Brain microvascular endothelial cell (primary cell): ENCODE measurements around the gene RGPD8.
A peak's percentile ranks its signal among the peaks of the same experiment; 100 is the strongest.
"Not testable (repeated sequence)": the region's sequence is repeated elsewhere in the genome, so short reads cannot be mapped to it uniquely, and the experiment has no call there.

Experiments used
- DNase-seq: peaks from one replicate; pipeline ENCODE4 v3.0.0-alpha.2; 2020
- H3K27ac ChIP-seq: fragments of 250-450 bp; sonication (Bioruptor Pico); 2 replicates; pipeline ENCODE4 v1.5.1; 2020; ENCODE audit warnings: mild to moderate bottlenecking, moderate library complexity
- H3K27me3 ChIP-seq: fragments of 250-450 bp; sonication (Bioruptor Pico); replicated peaks from 2 replicates; pipeline ENCODE4 v1.5.1; 2020; ENCODE audit warnings: mild to moderate bottlenecking
- H3K36me3 ChIP-seq: fragments of 250-450 bp; sonication (Bioruptor Pico); replicated peaks from 2 replicates; pipeline ENCODE4 v1.5.1; 2020; ENCODE audit warnings: mild to moderate bottlenecking
- H3K4me3 ChIP-seq: 2 replicates; pipeline ENCODE4 v1.5.1; 2011; ENCODE audit warnings: low read depth, mild to moderate bottlenecking, control low read depth, low read length, moderate library complexity
- in situ Hi-C: cut with HindIII; loops from 2 replicates; pipeline ENCODE4 v1.10.0; 2017; ENCODE audit warnings: low sequenced_read_pairs, low pct_ligation_motif_present
- TF ChIP-seq, protein P1 (sequence below): IDR thresholded peaks from 2 replicates; pipeline ENCODE4 v1.5.1; 2011; ENCODE audit warnings: low read depth, mild to moderate bottlenecking, moderate library complexity, low read length, control low read depth, inconsistent platforms; ENCODE audit errors: missing control alignments

The RGPD8 gene

DNA sequence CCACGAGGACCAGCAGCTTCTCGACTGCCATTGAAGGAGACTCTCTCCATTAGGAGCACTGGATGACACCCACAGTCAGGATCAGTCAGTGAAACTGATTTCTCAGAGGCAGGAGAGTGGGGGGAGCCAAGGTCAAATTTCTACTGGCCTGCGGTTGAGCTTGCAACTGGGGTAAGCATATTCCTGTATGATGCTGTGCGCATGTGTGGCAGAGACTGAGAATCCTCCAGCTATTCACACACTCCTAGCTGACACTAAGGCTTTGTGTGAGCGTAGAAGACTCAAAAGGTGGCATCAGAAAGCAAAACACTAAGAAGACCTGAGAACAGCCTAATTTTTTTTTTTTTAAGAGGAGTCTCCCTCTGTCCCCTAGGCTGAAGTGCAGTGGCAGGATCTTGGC, 28.7 kb upstream of the RGPD8 start:
- Histone ChIP-seq H3K27ac (no peak overlapping the region), H3K27me3 (no peaks in the 10 kb centered on the region), H3K36me3 (no peaks in the 10 kb centered on the region), H3K4me3 (no peak overlapping the region)
- no peak for DNase-seq
- TF ChIP-seq, protein P1, sequence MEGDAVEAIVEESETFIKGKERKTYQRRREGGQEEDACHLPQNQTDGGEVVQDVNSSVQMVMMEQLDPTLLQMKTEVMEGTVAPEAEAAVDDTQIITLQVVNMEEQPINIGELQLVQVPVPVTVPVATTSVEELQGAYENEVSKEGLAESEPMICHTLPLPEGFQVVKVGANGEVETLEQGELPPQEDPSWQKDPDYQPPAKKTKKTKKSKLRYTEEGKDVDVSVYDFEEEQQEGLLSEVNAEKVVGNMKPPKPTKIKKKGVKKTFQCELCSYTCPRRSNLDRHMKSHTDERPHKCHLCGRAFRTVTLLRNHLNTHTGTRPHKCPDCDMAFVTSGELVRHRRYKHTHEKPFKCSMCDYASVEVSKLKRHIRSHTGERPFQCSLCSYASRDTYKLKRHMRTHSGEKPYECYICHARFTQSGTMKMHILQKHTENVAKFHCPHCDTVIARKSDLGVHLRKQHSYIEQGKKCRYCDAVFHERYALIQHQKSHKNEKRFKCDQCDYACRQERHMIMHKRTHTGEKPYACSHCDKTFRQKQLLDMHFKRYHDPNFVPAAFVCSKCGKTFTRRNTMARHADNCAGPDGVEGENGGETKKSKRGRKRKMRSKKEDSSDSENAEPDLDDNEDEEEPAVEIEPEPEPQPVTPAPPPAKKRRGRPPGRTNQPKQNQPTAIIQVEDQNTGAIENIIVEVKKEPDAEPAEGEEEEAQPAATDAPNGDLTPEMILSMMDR, result no peak
- in situ Hi-C loops, result no loop called here

DNA sequence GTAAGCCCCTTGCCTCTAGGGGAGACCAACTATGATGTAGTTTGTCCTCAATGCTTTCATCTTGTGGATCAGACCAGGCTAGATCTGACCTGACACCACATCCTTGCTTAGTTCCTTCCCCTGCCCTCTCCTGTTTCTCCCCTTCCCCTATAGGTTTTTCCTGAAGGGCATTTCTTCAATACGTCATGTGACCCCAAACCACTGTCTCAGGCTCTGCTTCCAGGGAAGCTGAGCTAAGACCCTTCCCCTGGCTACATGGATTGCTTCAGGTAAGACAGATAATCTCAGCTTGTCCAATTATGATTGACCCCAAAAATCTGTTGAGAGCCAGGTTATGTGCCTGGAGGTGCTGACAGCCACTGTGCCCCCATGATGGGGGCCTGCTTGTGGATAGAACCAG, 25.9 kb upstream of the RGPD8 start:
- Histone ChIP-seq H3K27me3 (no peaks in the 10 kb centered on the region), H3K36me3 (no peaks in the 10 kb centered on the region), H3K4me3 (no peak overlapping the region), H3K27ac (no peak overlapping the region)
- in situ Hi-C loops, result no loop called here
- DNase-seq, result no peak
- TF ChIP-seq, protein P1, result no peak

DNA sequence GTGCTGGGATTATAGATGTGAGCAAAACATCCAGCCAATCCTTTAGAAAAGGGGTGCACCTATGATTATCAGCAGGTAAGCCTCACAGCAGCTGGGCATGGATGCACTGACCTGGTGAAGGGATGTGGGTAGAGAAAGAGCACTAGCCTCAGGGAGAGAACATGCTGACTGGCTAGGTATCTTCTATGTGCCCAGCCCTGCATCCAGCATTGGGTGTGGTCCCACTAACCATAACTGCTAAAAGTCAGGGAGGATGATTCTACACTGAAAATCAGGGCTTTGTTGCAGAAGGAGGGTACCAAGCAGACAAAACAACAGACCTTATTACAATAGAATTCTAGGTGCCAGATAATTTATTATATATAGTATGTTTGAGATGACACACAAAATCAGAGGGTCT, 21.1 kb upstream of the RGPD8 start:
- H3K4me3 ChIP-seq, result no peak overlapping the region
- H3K36me3 ChIP-seq, result no peaks in the 10 kb centered on the region
- no peak for DNase-seq
- H3K27ac ChIP-seq, result no peak overlapping the region
- no peaks in the 10 kb centered on the region for H3K27me3 ChIP-seq
- in situ Hi-C loops, result no loop called here
- TF ChIP-seq, protein P1, result no peak

DNA sequence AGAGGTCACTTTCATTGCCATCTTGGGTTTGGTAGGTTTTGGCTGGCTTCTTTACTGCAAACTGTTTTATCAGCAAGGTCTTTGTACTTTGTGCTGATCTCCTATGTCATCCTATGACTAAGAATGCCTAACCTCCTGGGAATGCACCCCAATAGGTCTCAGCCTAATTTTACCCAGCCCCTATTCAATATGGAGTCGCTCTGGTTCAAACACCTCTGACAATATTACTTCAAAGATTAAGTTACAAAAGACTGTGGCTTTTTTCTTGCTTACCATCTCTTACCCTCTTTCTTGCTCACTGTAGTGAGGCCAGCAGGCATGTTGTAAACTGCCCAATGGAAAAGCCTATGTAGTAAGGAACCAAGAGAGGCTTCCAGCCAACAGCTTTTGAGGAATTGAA, 17.9 kb upstream of the RGPD8 start:
- TF ChIP-seq, protein P1, result no peak
- H3K36me3 ChIP-seq, result no peaks in the 10 kb centered on the region
- H3K27ac ChIP-seq, result no peak overlapping the region
- H3K27me3 ChIP-seq, result no peaks in the 10 kb centered on the region
- in situ Hi-C loops, result no loop called here
- no peak overlapping the region for H3K4me3 ChIP-seq
- no peak for DNase-seq

DNA sequence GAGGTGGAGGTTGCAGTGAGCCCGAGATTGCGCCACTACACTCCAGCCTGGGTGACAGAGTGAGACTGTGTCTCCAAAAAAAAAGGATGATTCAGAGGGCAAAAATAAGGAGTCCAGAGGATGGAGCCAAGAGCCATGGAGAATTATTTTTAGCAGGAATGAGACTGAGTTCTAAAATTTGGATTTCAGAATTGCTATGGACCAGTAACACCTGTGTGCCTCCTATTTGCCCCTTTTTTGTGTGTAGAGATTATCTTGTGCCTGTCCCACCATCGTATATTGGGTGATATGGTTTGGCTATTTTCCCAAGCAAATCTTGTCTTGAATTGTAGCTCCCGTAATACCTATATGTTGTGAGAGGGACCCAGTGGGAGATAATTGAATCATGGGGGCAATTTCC, 16.4 kb upstream of the RGPD8 start:
- Histone ChIP-seq H3K27ac (no peak overlapping the region), H3K36me3 (no peaks in the 10 kb centered on the region), H3K27me3 (no peaks in the 10 kb centered on the region), H3K4me3 (no peak overlapping the region)
- in situ Hi-C loops, result no loop called here
- DNase-seq, result no peak
- TF ChIP-seq, protein P1, result no peak

DNA sequence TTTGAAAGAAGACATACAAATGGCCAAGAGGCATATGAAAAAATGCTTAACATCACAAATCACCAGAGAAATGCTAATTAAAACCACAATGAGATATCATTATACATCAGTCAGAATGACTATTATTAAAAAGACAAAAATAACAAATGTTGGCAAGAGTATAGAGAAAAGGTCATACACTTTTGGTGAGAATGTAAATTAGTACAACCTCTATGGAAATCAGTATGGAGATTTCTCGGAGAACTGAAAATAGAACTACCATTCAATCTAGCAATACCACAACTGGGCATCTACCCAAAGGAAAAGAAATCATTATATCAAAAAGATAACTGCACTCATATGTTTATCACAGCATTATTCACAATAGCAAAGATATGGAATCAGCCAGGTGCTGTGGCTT, 10.8 kb upstream of the RGPD8 start:
- H3K4me3 ChIP-seq, H3K36me3 ChIP-seq, DNase-seq, H3K27me3 ChIP-seq, in situ Hi-C loops, H3K27ac ChIP-seq: not testable (repeated sequence)

DNA sequence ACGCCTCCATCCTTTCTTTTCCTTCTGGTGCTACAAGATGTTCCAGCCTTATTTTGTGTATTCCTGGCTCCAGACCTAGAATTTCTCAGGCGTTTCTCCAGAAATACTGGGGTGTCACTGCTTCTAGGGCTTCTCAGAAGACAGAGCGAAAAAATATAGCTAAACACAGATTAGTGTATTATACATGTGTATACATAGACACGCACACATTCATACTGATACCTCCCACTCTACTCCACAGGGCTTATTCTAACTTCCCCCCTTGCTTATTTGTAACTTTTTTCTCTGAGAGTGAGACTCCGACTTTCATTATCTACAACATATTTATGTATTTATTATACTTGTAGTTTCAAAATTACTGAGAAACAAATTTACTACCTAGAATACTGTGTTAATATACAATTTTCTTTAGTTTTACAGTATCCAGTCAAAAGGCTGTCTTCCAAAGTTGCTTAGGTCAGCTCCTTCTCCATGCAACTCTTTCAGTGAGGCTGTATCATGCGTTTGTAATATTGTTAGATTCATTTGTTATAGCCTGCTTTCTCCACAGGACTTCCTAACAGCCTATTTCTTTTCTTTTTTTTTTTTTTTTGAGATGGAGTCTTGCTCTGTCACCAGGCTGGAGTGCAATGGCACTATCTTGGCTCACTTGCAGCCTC, 5.3 kb upstream of the RGPD8 start:
- H3K4me3 ChIP-seq, H3K36me3 ChIP-seq, in situ Hi-C loops, H3K27me3 ChIP-seq, H3K27ac ChIP-seq, DNase-seq: not testable (repeated sequence)

DNA sequence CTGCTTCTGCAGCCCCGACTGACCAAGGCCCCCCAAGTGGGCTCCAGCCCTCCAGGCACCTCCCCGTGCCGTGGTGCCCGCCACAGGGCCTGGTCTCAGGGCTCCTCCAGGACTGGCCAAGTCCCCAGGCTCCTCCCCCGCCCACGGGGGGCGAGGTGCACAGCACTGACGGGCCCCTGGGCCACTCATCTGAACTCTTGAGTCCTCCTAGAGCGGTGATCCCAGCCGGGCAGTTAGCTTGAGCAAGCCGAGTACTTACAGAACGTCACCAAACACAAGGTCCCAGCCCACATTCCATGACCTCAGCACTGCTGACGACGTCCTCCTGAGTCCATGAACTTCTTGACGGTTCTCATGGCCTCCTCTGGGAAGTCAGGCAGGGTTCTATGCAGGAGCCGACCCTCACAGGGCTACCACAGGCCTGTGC, 4.0 kb upstream of the RGPD8 start:
- H3K36me3 ChIP-seq, H3K4me3 ChIP-seq, H3K27me3 ChIP-seq, in situ Hi-C loops, H3K27ac ChIP-seq: not testable (repeated sequence)
- DNase-seq, result peak; percentile 7

DNA sequence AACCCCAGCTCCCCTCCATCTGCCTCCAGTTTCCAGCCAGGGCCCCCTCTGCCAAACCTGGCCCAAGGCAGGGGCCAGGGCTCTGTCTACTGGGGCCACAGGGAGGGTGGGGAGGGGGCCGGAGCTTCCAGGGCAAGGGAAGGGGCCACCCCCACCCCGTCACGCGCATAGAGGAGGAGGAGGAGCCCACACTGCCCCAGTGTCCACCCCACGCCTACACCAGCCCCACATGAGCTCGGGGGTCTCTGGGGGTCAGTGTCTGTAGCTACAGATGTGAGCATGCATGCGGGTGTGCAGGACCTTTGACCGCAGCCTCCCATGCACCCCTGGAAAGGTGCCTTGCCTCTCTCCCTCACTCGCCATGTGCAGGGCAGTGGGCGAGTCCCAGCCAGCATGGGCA, 3.5 kb upstream of the RGPD8 start:
- in situ Hi-C loops, H3K4me3 ChIP-seq, H3K27me3 ChIP-seq, H3K27ac ChIP-seq, DNase-seq, H3K36me3 ChIP-seq: not testable (repeated sequence)
